Natural killer cell (primary cell): ENCODE results near the gene CDK12. TPM values are rescaled to one million over a fixed set of nuclear protein-coding genes. Genes with fewer than 3 reads are reported as not detected.

Experiments
- ATAC-seq, 3 donors: fragments of 150-1000 bp in 2 of 3; fragments of 200-7000 bp in 1 of 3; cut with Tn5 transposase; 1 replicate in 1 of 3; 2 replicates in 2 of 3; pipeline ENCODE4 v1.10.0; 2021; ENCODE audit warnings: mild to moderate bottlenecking in 2 of 3, moderate library complexity in 2 of 3
- DNase-seq, 2 donors: peaks; one replicate each; pipeline versions ENCODE4 v3.0.0 to v3.0.0-alpha.2; 2013 to 2021; ENCODE audit warnings: mixed read lengths in 1 of 2
- H3K27ac ChIP-seq: one replicate; pipeline ENCODE4 v1.5.1; 2013; ENCODE audit warnings: mild to moderate bottlenecking, low read length
- H3K27me3 ChIP-seq: one replicate; pipeline ENCODE4 v1.6.1; 2013; ENCODE audit warnings: low read length; ENCODE audit not compliant: control insufficient read depth, insufficient read depth
- H3K36me3 ChIP-seq: one replicate; pipeline ENCODE4 v1.6.1; 2013; ENCODE audit warnings: low read length; ENCODE audit not compliant: control insufficient read depth, insufficient read depth
- H3K4me1 ChIP-seq: one replicate; pipeline ENCODE4 v1.6.1; 2013; ENCODE audit warnings: low read length; ENCODE audit not compliant: control insufficient read depth, insufficient read depth
- H3K4me3 ChIP-seq: one replicate; pipeline ENCODE4 v1.5.1; 2013; ENCODE audit warnings: low read length
- H3K9me3 ChIP-seq: one replicate; pipeline ENCODE4 v1.6.1; 2013; ENCODE audit warnings: low read length; ENCODE audit not compliant: control insufficient read depth, insufficient read depth
- H3K27ac Mint-ChIP-seq, 2 donors: one replicate each; pipeline ENCODE4 v1.8.0; 2022; ENCODE audit warnings: mild to moderate bottlenecking in 2 of 2, mixed read lengths in 2 of 2, moderate library complexity in 1 of 2
- H3K27me3 Mint-ChIP-seq, 2 donors: one replicate each; pipeline ENCODE4 v1.8.0; 2022; ENCODE audit warnings: low read depth in 2 of 2, mixed read lengths in 2 of 2
- H3K36me3 Mint-ChIP-seq: one replicate; pipeline ENCODE4 v1.8.0; 2022; ENCODE audit warnings: mixed read lengths
- H3K4me1 Mint-ChIP-seq, 2 donors: one replicate each; pipeline ENCODE4 v1.8.0; 2022; ENCODE audit warnings: mixed read lengths in 2 of 2
- H3K4me3 Mint-ChIP-seq: one replicate; pipeline ENCODE4 v1.8.0; 2022; ENCODE audit warnings: mild to moderate bottlenecking, moderate library complexity, mixed read lengths
- H3K9me3 Mint-ChIP-seq, 2 donors: one replicate each; pipeline ENCODE4 v1.8.0; 2022; ENCODE audit warnings: mixed read lengths in 2 of 2
- WGBS: methylation state at CpG from one replicate; pipeline ENCODE4 v1.1.7; 2013; ENCODE audit warnings: missing lambda C conversion rate; ENCODE audit not compliant: insufficient coverage; 5-methylcytosine and 5-hydroxymethylcytosine counted together
- intact Hi-C: fragments of 100-400 bp; cut with micrococcal nuclease; formaldehyde crosslinking; loops from one replicate; pipeline ENCODE4 v1.14.2; 2022
- total RNA-seq, 4 donors: library from RNA; stranded (reverse); fragments of 120-200 nt in 1 of 4; gene quantifications; one replicate each; pipeline versions ENCODE4 v1.2.3 to v1.2.4, GENCODE V29; 2013 to 2022
- TF ChIP-seq, protein P1 (sequence below): fragments of 200-600 bp; IDR thresholded peaks from one replicate; pipeline ENCODE4 v1.8.0; 2022; ENCODE audit warnings: antibody characterized with exemption

Gene CDK12
- total RNA-seq, 3 donors from 2014 or later (not counting 1 experiment from before 2014, with no cell fraction given): 119 to 129 (median 124) TPM

DNA sequence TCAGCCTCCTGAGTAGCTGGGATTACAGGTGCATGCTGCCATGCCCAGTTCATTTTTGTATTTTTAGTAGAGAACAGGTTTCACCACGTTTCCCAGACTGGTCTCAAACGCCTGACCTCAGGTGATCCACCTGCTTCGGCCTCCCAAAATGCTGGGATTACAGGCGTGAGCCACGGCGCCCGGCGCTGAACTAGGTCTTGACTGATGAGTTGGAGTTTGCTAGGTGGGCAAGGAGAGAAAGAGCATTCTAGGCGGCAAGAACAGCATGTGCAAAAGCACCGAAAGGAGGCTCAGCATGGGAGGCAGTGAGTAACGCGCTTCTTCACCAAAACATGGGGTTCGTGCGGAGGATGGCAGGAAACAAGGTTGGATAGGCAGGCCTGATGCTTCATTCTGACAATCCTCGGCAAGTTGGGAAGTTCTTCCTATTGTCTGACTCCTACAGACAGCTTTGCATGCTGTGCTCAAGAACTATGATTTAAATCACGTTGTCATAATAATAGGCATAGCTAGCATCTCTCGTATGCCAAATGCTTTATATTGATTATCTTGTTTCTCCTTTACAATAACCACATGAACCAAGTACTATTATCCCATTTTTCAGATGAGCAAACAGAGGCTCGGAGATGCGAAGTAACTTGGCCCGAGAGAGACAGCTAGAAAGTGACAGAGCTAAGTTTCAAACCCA, 119.9 kb downstream of the CDK12 start:
- DNase-seq: no peak
- Histone ChIP-seq H3K27me3 (no peaks in the 10 kb centered on the region), H3K36me3 (no peaks in the 10 kb centered on the region), H3K4me1 (no peaks in the 10 kb centered on the region), H3K9me3 (no peaks in the 10 kb centered on the region), H3K27ac (no peak overlapping the region), H3K4me3 (no peak overlapping the region)
- H3K27ac Mint-ChIP-seq: no peak overlapping the region
- no peaks in the 10 kb centered on the region for H3K36me3 Mint-ChIP-seq
- intact Hi-C loops: no loop called here
- TF ChIP-seq, protein P1, sequence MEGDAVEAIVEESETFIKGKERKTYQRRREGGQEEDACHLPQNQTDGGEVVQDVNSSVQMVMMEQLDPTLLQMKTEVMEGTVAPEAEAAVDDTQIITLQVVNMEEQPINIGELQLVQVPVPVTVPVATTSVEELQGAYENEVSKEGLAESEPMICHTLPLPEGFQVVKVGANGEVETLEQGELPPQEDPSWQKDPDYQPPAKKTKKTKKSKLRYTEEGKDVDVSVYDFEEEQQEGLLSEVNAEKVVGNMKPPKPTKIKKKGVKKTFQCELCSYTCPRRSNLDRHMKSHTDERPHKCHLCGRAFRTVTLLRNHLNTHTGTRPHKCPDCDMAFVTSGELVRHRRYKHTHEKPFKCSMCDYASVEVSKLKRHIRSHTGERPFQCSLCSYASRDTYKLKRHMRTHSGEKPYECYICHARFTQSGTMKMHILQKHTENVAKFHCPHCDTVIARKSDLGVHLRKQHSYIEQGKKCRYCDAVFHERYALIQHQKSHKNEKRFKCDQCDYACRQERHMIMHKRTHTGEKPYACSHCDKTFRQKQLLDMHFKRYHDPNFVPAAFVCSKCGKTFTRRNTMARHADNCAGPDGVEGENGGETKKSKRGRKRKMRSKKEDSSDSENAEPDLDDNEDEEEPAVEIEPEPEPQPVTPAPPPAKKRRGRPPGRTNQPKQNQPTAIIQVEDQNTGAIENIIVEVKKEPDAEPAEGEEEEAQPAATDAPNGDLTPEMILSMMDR: no peak
- no peaks in the 10 kb centered on the region for H3K4me1 Mint-ChIP-seq
- ATAC-seq: no peak
- no peaks in the 10 kb centered on the region for H3K27me3 Mint-ChIP-seq
- no peak overlapping the region for H3K4me3 Mint-ChIP-seq
- H3K9me3 Mint-ChIP-seq: no peaks in the 10 kb centered on the region
- WGBS: 91% methylated on average over 20 of the region's 20 CpGs

DNA sequence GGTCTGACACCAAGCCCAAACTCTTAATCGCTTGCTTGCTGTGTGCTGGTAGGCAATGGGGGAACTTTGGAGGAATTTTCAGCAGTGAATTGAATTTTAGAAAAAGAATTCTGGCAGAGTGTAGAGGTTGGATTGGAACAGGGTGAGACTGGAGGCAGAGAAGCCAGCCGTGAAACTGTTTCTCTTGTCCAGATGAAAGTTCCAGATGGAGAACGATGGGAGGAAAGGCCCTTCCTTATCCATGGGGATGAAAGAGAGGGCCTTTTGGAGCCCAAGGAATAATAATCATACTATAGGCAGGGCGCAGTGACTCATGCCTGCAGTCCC, 120.4 kb downstream of the CDK12 start:
- Histone ChIP-seq H3K27ac (no peak overlapping the region), H3K27me3 (no peaks in the 10 kb centered on the region), H3K9me3 (no peaks in the 10 kb centered on the region), H3K4me1 (no peaks in the 10 kb centered on the region), H3K4me3 (no peak overlapping the region), H3K36me3 (no peaks in the 10 kb centered on the region)
- DNase-seq (no peak), ATAC-seq (no peak)
- TF ChIP-seq, protein P1: no peak
- 88% methylated on average over 4 of the region's 4 CpGs for WGBS
- intact Hi-C loops: no loop called here
- no peaks in the 10 kb centered on the region for H3K4me1 Mint-ChIP-seq
- no peaks in the 10 kb centered on the region for H3K9me3 Mint-ChIP-seq
- peaks cover 0 to under 1% of the 10 kb centered on the region in 2 donors for H3K27me3 Mint-ChIP-seq
- no peak overlapping the region for H3K4me3 Mint-ChIP-seq
- no peaks in the 10 kb centered on the region for H3K36me3 Mint-ChIP-seq
- no peak overlapping the region for H3K27ac Mint-ChIP-seq

- Histone ChIP-seq H3K4me3 (no peak overlapping the region), H3K9me3 (no peaks in the 10 kb centered on the region), H3K36me3 (no peaks in the 10 kb centered on the region), H3K27me3 (no peaks in the 10 kb centered on the region), H3K27ac (no peak overlapping the region), H3K4me1 (no peaks in the 10 kb centered on the region)
- Mint-ChIP-seq H3K36me3 (no peaks in the 10 kb centered on the region), H3K9me3 (no peaks in the 10 kb centered on the region), H3K4me3 (no peak overlapping the region), H3K4me1 (no peaks in the 10 kb centered on the region), H3K27ac (no peak overlapping the region), H3K27me3 (peaks cover 0 to 3% of the 10 kb centered on the region in 2 donors)
- 79% methylated on average over 2 of the region's 2 CpGs for WGBS
- ATAC-seq (no peak), DNase-seq (no peak)
- intact Hi-C loops: no loop called here
- TF ChIP-seq, protein P1: no peak
Observed at GRCh38 chr17:39582658-39583057, 121.4 kb downstream of the CDK12 start.

Other genes starting within 250 kb of the CDK12 start
- not detected for gene STAC2, start 235.5 kb upstream of the CDK12 start, total RNA-seq
- gene FBXL20, start 59.9 kb upstream of the CDK12 start, total RNA-seq: 10 to 100 TPM; 25.5 to 34.2 (median 32.4) TPM
- gene MED1, start 10.2 kb upstream of the CDK12 start, total RNA-seq: 10 to 100 TPM; 44.3 to 63.8 (median 53.4) TPM
- not detected for gene NEUROD2, start 146.4 kb downstream of the CDK12 start, total RNA-seq
- not detected for gene PPP1R1B, start 165.5 kb downstream of the CDK12 start, total RNA-seq
- 100 to 1,000 TPM in 2 of 3 donors, 10 to 100 TPM in 1; 97.1 to 115 (median 105) TPM for gene STARD3, start 175.7 kb downstream of the CDK12 start, total RNA-seq
- 1 to 10 TPM; 1.3 to 3.8 (median 2.4) TPM for gene TCAP, start 203.9 kb downstream of the CDK12 start, total RNA-seq
- gene PNMT, start 207.0 kb downstream of the CDK12 start, total RNA-seq: 1 to 10 TPM; 1.2 to 2.5 (median 2.2) TPM
- gene PGAP3, start 226.6 kb downstream of the CDK12 start, total RNA-seq: 10 to 100 TPM; 45.8 to 57.8 (median 52.4) TPM
- 100 to 1,000 TPM in 1 of 3 donors, 10 to 100 TPM in 2; 77.6 to 115 (median 82.1) TPM for gene ERBB2, start 238.6 kb downstream of the CDK12 start, total RNA-seq